ENCODE measurements around the gene SPINT4.

GRCh38 chr20:45725134-45725533 is 3.0 kb downstream of the SPINT4 start:
- TF ChIP-seq SUZ12 (IDR thresholded peaks at IDR 0.05; ENCODE audit: low read length): no peak
- no peak for TF ChIP-seq CEBPB (IDR thresholded peaks at IDR 0.05; ENCODE audit: low read depth, low read length)
- TF ChIP-seq CTCF (IDR thresholded peaks at IDR 0.05; ENCODE audit: control extremely low read depth in 1 of 3, insufficient read depth in 1 of 3, low read depth in 1 of 3, low read length in 3 of 3): no peak
- TF ChIP-seq MAX (IDR thresholded peaks at IDR 0.05): no peak
- no peak for TF ChIP-seq EP300 (IDR thresholded peaks at IDR 0.05; ENCODE audit: borderline replicate concordance in 1 of 2, low read depth in 2 of 2, low read length in 2 of 2)
- no peak for TF ChIP-seq RAD21 (IDR thresholded peaks at IDR 0.05 in 1 of 2, conservative IDR thresholded peaks at IDR 0.05 in 1 of 2; ENCODE audit: low read depth in 2 of 2, low read length in 2 of 2)
- no peak for TF ChIP-seq SP1 (IDR thresholded peaks at IDR 0.05; ENCODE audit: low read depth, low read length)

Data from H1 (cell line).